GM12874 (cell line): Measurements from ENCODE around the gene DKK3.

Source experiments
- TF ChIP-seq, protein P1 (sequence below): IDR thresholded peaks from 2 replicates; pipeline ENCODE4 v1.5.1; 2011; ENCODE audit warnings: low read depth, mild to moderate bottlenecking, control low read depth, low read length, moderate library complexity; ENCODE audit not compliant: insufficient read depth

The DKK3 gene

DNA sequence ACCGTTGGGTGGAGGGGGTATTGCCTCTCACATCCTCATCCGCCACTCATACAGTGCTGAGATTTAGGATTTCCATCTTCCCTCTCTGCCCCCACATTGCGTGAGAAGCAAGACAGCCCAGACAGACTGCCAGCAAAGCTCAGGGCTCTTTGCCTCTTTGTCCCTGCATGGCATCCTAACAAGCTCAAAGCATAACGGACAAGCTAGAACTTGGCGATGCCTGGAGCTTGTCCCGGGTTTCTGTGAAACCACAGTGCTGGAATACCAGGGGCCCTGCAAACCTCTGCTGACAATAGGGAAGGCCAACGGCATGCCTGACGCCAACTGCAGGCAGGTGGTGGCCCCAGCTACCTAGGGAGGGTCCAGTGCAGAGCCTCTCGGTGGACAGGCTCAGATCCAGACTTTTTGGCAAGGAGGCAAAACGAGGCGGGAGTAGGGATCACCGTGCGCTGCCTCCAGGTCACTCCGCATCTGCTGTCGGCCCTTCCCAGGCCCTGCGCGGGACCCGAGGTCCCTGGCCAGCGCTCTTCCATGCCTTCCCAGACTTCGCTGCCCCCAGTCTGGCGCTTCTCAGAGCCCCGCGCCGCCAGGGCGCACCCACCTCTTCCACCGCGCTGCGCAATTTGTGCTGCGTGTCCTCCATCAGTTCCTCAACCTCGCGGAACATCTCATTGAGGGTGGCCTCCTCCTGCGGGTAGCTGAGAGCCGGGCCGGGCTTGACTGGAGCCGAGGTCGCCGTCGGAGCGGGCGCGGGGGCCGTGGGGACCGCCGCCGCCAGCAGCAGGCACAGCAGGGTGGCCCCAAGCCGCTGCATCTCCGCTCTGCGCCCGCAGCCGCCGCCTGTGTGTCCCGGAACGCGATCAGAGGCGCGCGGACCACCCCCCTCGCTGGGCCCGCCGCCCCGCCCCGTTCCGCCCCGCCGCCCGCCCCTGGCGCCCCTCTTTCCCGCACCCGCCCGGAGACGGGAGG, at the start of gene DKK3:
DKK3 (minus strand) TSS at position 858 of the 969 bp plus-strand sequence; CDS start at position 814, 44 bp downstream.
- TF ChIP-seq, protein P1, sequence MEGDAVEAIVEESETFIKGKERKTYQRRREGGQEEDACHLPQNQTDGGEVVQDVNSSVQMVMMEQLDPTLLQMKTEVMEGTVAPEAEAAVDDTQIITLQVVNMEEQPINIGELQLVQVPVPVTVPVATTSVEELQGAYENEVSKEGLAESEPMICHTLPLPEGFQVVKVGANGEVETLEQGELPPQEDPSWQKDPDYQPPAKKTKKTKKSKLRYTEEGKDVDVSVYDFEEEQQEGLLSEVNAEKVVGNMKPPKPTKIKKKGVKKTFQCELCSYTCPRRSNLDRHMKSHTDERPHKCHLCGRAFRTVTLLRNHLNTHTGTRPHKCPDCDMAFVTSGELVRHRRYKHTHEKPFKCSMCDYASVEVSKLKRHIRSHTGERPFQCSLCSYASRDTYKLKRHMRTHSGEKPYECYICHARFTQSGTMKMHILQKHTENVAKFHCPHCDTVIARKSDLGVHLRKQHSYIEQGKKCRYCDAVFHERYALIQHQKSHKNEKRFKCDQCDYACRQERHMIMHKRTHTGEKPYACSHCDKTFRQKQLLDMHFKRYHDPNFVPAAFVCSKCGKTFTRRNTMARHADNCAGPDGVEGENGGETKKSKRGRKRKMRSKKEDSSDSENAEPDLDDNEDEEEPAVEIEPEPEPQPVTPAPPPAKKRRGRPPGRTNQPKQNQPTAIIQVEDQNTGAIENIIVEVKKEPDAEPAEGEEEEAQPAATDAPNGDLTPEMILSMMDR, result no peak

DNA sequence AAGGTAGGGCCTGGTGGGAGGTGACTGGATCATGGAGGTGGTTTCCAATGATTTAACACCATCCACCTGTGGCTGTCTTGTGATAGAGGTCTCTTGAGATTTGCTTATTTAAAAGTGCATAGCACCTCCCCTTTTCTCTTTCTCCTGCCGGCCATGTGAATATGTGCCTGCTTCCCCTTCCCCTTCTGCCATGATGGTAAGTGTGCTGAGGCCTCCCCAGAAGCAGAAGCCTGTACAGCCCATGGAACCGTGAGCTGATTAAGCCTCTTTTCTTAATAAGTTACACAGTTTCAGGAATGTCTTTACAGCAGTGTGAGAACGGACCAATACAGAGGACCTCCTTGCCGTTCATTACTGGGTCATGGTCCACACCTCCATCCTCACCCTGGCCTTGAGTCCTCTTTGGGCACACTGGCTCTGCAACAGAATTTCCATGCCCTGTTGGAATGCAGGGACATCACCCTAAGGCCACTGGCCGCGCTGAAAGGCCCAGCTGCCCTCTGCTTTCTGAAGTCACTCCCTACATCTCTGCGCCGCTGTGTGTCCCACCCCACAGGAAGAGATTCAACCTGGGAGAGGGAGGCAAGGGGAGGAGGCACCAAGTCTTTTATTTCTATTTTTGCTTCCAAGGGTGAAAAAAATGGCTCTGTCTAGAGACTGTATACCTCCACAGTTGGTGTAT, 49.0 kb upstream of the DKK3 start:
- TF ChIP-seq, protein P1, result no peak

DNA sequence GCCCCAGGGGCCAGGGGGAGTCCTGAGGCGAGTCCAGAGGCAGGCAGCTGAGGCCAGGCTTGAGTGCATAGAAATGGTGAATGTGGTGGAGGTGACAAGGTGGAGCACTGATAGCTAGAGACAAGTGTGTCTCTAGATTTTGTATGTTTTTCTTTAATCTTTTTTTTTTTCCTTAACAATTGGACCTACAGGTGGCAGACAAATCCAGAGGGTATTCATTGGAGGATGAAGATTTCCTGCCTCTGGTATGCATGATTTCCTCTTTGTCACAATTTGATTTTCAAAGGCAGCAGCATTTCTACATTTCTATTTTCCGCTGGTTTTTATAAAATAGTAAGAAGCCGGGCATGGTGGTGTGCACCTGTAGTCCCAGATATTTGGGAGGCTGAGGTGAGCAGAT, 47.7 kb upstream of the DKK3 start:
- TF ChIP-seq, protein P1, result no peak

DNA sequence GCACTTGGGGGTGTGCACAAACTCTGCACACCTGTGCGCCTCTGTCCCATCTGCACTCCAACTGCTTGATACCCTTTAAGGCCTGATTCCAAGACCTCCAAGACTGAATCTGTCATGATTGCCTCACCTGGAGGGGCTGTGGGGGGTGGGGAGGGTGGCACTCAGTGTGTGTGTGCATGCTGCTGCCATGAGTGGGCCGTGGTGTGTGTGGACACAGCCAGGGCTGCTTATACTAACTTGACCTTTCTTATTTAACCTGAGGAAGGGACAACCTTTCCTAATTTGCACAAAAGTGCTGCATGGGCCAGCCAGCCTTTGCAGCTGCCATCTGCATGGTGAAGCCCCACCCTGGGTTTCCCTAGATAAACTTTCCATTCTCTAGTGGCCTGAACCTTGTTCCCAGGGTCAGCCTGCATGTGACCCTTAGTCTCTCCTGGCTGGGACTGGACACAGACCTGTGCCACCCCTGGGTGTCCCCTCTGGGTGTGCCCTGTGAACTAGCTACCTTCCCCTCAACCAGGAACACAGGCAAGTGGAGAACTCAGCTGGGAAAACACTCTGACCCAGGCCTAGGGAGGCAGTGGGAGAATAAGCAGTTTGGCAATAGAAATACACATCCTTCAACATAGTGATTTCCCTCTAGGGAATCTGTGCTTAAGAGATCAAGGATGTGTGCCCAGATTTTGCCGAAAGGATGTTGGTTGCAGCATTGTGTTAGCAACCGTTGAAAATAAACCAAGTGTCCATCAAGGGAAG, 45.4 kb upstream of the DKK3 start:
- TF ChIP-seq, protein P1, result no peak

DNA sequence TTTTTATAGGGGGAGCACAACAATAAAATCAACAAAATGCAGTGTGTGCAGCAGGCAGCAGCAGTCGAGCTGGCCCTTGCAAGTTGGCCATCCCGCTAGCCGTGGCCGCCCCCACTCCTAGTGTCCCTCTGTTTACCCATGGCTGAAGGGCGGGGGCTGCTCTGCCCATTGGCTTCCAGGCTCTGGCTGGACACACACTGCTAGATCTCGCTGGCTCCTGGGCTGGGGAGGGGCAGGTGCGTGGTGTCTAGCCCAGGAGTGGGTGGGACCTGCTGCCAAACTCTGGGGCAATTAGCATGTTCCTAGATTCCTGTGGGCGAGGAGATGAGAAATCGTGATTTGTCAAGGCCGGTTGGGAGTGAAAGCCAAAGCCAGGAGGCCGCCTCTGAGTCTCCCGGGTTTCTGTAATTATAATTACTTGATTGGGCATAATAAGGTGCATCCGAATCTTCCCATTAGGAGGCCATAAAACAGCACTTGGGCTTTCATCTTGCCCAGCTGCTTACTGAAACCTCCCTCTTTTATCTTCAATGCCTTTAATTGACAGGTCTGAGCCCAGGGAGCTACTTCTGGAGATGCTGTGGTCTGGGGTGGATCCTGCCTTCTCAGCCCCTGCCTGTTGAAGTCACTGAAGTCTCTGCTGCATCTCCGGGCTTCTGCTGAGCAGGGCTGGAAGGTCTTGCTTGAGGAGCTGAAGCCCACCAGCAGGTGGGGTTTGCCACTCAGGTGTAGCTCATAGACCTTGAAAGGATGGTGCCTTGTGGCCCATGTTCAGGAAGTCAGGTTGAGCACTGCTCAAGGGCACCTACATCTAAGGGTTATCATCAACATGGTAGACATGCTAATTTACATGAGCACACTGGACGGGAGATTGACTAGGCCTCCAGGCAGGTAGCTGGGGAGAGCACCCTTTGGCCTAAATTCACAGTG, 44.5 kb upstream of the DKK3 start:
- TF ChIP-seq, protein P1, result no peak

DNA sequence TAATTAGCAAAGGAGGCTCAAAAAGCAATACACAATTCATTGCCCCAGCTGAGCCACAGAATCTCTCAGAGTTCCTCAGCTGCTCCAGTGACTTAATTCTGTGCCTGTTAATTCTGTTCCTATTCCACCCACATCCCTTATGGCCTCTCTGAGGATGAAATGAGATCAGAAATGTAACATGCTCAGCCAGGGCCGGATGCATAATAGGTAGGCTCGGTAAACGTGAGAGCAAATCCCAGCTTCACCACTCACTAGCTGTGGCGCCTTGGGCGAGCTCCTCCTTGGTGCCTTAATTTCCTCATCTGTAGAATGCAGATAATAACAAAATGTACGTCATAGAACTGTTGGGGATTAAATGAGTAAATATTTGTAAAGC, 42.8 kb upstream of the DKK3 start:
- TF ChIP-seq, protein P1, result no peak
